NCI-H460 (cell line): ENCODE results near the gene TOP1. TPM values are rescaled to one million over a fixed set of nuclear protein-coding genes. Genes with fewer than 3 reads are reported as not detected.
"Not testable (repeated sequence)": the region's sequence is repeated elsewhere in the genome, so short reads cannot be mapped to it uniquely, and the experiment has no call there.

Experiments
- DNase-seq: peaks from one replicate; pipeline ENCODE4 v3.0.0-alpha.2; 2016; ENCODE audit warnings: low read depth; ENCODE audit errors: extremely low read depth
- total RNA-seq: library from RNA; depleted of rRNA; stranded (reverse); fragments of >200 nt; shearing (Covaris generic); gene quantifications from 2 replicates; pipeline ENCODE4 v1.2.3, GENCODE V29; 2014

TOP1 gene
- total RNA-seq, 1 experiment from 2014 or later: 41.4 TPM

DNA sequence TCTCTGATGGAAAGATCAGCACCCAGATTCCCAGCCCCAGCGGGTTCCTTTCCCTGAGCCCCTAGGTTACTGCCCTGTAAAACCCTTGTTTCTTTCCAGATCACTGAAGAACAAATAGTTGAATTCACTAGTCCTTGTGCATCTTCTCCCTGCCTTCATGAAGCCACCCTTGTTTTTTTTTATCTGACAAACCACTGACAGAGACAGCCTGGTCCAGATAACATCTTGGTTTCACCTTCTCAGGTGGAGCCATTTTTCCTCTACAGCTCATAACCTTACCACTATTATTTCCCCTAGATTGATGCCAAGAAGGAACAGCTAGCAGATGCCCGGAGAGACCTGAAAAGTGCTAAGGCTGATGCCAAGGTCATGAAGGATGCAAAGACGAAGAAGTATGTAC lies 92.8 kb downstream of the TOP1 start:
- no peak for DNase-seq

DNA sequence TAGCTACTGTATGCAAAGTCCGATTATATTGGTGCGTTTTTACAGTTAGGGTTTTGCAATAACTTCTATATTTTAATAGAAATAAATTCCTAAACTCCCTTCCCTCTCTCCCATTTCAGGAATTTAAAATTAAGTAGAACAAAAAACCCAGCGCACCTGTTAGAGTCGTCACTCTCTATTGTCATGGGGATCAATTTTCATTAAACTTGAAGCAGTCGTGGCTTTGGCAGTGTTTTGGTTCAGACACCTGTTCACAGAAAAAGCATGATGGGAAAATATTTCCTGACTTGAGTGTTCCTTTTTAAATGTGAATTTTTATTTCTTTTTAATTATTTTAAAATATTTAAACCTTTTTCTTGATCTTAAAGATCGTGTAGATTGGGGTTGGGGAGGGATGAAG lies 95.0 kb downstream of the TOP1 start:
- no peak for DNase-seq

DNA sequence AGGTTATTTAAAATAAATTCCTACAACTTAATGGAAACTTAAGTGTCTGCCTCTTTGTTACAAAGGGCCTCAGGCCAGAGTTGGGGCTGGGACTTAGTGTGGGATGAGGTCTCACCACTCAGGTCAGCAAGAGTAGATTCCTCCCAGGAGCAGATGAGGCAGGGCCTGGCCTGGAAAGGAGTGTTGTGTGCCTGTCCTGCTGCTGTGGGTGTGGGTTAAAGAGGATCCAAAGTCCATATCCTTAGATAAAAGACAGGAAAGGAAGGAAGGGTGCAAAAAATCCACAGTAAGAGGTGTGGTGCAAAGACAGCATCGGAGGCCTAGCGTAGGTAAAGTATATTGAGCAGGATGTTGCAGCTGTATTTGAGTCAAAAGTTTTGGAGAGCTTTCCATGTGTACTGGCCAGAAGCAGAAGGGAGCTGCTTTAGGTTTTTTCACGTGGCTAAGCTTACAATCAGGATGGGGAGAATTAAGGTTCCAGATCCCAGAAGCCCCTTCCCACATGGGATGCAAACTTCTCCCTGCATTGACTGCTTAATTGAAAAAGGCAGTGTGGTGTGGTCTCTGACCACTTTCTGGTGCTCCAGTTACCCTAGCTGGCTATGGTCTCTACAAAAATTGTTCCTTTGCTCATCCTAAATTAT lies 96.0 kb downstream of the TOP1 start:
- DNase-seq: no peak

DNA sequence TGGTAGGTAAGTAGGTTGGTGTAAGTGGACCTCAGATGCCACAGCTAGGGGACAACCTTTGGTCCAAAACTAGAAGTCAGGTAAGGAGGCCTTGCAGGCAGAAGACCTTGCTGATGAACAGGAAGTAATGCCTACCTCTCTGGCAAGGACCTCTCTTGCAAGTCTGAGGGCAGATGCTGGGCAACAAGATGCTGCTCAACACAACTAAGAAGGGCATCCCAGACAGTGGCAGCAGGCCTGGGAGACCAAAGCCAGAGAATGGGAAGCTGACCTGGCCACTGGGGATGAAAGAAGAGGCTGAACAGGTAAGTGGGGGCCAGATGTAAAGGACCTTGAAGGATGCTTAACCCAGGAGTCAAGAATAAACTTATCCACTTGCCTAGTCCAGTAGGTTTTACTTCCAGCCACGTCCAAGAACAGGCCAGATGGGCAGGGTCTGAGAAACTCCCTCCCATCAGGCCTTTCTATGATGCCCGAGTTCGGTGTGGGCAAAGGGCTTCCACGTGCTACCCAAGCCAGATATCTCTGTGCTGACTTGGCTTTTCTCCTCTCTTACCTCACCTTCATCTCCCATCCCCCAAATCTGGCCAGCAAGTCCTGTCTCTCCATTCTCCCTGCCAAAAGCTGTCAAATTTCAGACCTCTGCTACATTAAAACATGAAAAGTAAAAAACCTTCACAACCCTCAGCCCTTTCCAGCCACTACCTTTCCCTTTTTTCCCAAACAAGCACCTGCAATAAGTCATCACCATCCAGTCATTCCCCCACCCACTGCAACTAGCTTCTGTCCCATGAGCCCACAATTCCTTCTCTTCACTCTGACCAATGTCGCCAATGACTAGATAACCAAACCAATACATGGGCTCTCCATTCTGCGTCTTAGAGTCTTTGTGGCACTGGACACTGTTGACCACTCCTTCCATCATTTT lies 97.2 kb downstream of the TOP1 start:
- DNase-seq: no peak

DNA sequence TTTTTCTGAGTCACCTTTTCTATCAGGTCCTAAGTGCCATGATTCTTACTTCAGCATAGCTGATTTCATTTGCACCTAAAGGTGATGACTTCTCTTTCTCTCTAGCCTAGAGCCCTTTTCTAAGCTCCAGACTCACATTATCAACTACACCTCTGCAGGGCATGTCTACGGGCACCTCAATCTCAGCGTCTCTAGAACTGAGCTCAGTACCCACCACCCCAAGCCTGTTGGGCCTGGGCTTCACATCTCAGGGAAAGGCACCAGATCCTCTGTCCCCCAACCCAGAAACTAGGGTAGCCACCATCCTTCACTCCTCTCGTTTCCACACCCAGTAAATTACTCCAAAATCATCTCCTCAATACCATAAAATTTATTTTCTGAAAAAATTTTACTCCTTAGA lies 98.1 kb downstream of the TOP1 start:
- DNase-seq: no peak

DNA sequence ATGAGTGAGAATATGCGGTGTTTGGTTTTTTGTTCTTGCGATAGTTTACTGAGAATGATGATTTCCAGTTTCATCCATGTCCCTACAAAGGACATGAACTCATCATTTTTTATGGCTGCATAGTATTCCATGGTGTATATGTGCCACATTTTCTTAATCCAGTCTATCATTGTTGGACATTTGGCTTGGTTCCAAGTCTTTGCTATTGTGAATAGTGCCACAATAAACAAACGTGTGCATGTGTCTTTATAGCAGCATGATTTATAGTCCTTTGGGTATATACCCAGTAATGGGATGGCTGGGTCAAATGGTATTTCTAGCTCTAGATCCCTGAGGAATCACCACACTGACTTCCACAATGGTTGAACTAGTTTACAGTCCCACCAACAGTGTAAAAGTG lies 99.7 kb downstream of the TOP1 start:
- DNase-seq: not testable (repeated sequence)

DNA sequence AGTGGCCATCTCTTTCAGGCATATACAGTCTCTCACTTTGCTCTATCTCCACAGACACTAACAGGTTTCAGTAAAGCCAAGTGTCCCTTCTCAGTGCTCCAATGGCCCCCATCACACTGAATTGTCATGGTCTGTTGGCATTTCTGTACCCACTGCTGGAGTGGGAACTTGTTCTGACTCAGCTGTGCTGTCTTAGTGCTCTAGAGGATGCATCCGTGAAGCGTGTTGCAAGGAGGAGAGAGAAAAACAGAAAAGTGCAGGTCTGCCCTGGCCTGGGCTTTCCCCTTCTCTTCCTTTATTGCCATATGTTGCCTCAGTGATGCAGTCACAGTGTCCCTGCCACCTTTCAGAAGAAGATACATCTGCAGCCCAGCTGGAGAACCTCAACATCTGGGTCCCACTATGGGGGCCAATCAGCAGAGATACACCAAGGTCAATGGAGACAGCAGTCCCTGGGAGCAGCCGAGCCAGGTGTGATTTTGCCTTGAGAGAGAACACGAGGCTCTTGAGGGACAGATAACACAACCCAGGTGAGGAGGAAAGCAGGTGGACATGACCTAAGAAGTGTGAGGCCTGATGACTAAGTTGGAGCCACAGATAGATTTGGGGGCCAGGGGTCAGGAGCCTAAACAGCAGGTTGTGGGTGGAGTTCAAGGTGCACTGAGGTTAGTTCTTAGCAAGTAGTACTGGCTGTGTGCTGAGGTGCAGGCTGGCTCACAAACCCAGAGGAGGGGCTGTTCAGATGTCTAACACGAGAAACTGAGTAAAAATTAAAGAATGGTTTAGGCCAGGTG lies 103.2 kb downstream of the TOP1 start:
- DNase-seq: no peak

DNA sequence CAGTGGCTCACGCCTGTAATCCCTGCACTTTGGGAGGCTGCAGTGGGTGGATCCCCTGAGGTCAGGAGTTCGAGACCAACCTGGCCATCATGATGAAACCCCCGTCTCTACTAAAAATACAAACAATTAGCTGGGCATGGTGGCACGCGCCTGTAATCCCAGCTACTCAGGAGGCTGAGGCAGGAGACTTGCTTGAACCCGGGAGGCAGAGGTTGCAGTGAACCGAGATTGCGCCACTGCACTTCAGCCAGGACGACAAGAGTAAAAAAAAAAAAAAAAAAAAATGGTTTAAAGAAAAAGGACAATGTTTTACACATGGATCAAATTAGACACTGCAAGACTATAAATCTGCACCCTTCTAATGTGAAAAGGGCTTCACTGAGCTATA lies 103.8 kb downstream of the TOP1 start:
- DNase-seq: not testable (repeated sequence)

DNA sequence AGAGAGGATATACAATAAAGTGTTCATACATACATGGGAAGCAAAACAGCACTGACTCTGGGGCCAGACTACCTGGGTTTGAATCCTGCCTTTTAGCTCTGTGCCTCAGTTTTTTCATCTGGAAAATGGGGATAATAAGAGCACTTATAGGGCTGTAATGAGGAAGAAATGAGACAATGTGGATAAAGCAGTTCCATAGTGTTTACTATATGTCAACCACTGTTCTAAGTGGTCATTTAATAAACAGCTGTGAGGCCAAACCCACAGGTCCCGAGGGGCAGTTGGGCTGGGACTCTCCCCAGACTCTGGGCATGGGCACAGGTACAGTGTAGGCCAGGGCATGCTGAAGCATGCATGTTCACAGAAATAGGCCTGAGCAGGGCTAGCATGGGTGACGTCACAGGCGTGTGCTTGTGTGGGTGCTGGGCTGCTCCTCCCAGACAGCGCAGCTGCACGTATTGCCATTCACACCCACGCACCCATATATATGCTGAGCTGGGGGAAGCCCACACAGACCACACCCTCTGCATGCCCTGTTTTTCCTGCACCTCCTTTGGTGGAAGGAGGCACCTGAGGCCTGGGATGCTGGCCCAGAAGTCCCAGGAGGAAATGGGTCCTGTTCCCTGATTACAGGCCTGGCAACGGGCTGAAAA lies 105.2 kb downstream of the TOP1 start:
- no peak for DNase-seq

DNA sequence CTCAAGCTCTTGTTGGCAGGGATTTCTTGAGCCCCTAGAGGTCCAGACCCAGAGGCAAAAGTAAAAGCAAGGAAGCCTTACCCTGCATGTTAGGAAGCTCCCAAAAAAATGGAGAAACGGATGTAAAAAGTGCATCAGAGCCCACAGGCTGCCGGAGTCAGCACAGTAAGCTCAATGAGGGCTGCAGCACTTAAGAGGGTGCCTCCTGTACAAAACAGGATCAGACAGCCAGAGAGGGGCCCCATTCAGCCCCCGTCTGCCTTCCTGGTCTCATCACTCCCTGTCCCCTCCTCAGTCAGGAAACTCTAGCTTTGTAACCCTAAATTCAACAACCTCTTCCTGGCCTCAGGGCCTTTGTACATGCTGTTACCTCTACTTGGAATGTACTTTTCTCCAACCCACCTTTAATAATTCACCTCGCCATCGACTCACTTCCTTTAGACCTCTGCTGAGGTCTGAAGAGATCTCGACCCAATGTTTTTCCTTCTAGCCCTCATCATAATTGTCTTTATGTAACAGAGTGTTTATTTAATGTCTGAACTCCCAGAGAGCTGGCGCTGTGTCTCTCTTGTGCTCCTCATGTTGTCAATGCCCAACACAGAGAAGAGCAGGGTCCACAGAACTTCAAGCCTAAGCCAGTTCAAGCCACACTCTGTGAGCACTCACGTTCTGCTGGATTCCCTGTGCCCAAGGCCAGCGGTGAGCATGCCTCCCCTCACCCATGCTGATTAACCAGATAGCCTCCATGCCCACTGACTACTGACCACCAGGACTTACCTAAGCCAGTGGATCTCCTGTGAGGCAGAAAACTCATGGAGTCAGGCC lies 106.0 kb downstream of the TOP1 start:
- DNase-seq: no peak

DNA sequence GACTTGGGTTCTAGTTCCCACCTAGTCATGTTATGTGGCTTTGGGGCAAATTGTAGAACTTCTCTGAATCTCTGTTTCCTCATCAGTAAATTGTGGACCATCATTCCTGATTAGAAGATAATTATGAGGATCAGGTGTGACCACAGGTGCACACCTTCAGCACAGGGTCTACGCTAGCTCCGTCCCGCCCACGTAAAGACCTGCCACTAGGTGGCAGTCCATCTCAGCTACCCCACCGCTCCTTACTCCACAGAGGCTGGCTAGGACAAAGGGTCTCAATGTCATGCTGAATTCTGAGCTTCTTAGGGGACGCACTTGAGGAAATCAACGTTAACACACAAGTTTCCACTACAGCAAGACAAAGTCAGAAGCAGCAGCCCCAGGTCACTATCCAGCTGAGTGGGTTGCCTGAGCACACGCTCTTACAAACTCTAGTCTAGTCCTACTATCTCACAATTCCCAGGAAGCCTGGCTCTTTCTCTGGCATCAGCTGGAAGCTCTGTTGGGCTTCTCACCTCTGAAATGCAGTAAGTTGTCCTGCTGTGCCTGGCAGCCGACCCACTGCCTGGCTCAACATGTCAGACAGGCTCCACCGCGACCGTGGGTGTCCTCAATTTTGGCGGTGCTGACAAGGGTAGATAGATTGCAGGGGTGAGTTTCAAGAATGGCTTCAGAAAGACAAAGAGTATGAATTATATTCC lies 106.7 kb downstream of the TOP1 start:
- DNase-seq: peak; percentile 28

DNA sequence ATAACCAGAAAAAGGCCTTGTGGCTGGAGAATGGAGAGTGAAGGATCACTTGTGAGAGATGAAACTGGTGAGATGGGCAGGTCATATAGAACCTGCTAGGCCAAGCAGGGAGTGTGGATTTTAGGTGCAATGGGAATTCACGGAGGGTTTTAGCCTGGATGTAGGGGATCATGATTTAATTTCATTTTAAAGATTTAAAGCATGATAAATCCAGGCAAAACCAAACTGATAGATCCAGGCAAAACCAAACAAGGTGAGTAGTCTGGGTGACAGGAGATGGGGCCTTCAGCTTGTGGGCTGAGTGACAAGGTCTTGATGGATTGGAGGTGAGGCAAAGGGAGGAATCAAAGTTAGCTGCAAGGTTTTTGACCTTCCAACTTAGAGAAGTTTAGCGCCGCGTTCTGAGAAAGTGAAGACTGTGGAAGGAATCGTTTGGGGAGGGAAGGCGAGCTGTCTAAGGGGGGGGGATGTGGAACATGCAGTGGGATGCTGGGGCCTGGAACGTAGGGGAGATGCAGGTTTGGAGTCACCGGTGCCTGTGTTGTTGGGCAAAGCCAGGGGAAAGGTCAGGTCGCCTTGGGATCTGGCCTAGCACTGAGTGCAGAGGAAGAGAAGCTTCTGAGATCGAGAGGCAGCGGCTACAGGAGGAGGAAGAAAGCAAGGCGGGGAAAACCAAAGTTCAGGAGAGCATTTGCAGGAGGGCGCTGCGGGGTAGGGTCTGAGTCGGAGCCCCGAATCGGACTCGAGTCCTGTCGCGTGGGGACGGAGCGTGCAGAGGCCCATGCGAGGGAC lies 107.5 kb downstream of the TOP1 start:
- no peak for DNase-seq

DNA sequence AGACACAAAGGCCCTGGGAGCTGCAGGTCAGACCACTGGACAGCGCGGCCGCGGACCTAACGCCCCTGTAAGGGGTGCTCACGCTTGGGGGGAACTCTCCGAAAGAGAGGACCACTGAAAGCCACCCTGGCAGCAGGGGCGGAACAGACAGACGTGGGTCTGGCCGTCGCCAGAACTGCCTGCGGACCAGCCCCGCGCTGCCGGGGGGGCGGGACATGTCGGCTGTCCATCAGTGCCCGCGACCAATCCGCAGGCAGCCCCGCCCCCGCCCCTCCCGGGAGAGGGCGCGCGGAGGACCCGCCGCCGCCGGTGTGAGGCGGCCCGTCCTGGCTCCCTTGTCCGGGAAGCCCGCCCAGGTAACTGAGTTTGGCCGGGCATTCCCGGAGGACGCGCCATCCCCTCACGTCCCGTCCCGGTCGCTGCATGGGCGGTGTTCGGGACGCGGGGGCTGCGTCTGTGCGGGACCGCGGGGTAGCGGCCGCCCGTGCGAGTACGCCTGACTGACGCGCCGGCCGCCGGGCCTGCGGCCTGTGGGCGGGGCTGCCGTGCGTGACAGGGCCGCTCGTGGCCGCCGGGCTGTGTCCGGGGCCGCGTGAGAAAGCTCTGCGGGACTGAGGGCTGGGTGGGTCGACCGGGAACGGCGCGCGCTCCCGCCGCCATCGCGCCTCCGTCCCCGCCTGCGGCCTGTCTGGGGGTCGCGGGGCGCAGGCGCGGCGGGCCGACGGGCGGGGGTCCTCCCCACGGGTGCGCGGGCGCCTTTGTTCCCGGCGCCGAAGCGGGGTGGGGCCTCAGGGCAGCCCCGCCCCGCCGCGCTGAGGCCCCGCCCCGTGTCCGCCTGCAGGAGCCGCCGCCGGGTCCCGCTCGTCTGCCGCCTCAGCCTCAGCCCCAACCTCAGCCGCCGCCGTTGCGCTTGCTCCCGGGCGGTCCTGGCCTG lies 108.3 kb downstream of the TOP1 start, which contains the start of gene PLCG1:
PLCG1 (plus strand) TSS at position 864 of the 934 bp plus-strand sequence. CDS start 99 bp downstream, outside the sequence.
- DNase-seq: peak; percentile 74

DNA sequence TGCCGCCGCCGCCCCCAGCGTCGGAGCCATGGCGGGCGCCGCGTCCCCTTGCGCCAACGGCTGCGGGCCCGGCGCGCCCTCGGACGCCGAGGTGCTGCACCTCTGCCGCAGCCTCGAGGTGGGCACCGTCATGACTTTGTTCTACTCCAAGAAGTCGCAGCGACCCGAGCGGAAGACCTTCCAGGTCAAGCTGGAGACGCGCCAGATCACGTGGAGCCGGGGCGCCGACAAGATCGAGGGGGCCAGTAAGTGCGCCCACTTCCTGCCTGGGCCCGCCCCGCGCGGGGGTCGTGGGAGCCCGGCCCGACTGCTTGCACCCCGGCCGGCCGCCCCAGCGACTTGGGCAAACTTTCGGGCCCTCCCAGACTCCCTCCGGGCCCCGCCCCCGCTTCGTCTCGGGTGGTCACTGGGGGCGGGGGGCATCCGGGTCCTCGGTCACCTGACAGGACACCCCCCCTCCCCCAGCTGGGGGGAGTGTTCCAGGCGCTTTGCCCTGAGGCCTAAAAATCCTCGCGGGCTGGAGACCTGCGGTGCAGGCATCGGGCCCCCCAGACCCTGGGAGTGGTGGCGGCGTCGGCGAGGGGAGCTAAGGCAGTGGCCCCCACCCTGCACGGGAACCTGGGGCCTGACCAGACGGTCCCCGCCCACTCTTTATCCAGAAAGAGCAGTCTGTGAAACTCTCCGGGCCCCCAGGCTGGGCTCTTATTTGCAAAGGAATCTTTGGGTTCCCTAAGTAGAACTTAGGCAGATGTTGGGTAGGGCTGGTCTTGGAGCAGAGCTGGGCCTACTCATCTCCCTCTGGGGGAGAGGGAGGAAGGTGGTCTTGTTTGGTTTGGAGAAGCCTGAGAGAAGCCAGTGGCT lies 109.2 kb downstream of the TOP1 start:
- no peak for DNase-seq

DNA sequence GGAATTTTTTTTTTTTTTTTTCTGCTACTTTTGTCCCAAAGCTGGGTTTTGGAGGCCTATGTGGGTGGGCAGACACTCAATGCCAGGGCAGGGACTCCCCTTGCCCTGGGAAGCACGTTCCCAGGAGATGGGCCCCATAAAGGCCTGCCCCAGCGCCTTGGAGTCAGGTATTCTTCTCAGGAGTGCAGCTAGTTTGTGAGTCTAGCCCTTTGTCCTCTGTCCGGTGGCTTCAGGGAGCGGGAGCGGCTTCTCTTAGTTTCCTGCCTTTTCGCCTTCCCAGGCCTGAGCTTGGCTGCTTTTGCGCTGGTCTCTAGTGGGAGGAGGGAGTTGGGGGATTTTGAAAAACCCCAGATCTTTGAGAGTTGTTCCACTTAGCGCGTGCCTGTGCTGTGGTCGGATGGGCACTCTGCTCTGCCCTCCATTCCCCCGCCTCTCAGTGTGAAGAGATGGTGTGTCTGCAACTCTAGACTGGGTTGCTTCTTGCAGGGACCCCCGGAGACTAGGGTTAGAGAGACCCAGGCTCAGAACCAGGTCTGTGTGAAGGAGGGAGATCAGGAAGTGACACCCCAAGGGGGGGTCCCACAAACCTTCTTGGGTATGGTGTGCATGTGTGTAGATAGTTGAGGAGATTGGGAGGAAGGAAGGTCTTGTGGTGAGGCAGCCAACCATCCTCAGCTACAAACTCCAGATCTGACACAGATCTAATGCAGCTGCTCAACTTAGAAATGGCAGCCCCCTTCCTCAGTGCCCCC lies 110.0 kb downstream of the TOP1 start:
- no peak for DNase-seq
